DND-41 (cell line): Measurements from ENCODE around the gene TYMS.

ENCODE experiments used
- CTCF ChIP-seq: IDR thresholded peaks from 2 replicates; pipeline ENCODE4 v1.5.1; 2012; ENCODE audit warnings: borderline replicate concordance, low read length, moderate library complexity, mild to moderate bottlenecking; ENCODE audit not compliant: poor library complexity, severe bottlenecking; ENCODE audit errors: extremely low read depth
- EZH2 ChIP-seq: IDR thresholded peaks from 3 replicates; pipeline ENCODE4 v1.6.1; 2012; ENCODE audit warnings: borderline replicate concordance, low read depth, mild to moderate bottlenecking, moderate library complexity, low read length, inconsistent platforms; ENCODE audit not compliant: severe bottlenecking

GRCh38 chr18:712401-713134 is 55.1 kb downstream of the TYMS start, which contains the start of gene ENOSF1:
- TF ChIP-seq EZH2 (no peak), CTCF (peak; percentile 26)
